Endodermal cell (in vitro differentiated cells): Measurements from ENCODE around the gene PRKCQ. TPM values are rescaled to one million over a fixed set of nuclear protein-coding genes. Genes with fewer than 3 reads are reported as not detected.

Experiments
- DNase-seq: peaks from one replicate; pipeline ENCODE4 v3.0.0-alpha.2; 2017
- H3K27ac ChIP-seq: 2 replicates; pipeline ENCODE4 v1.5.1; 2013; ENCODE audit warnings: mild to moderate bottlenecking, low read depth, low read length, moderate library complexity
- H3K27me3 ChIP-seq: 2 replicates; pipeline ENCODE4 v1.6.1; 2013; ENCODE audit warnings: mild to moderate bottlenecking, low read length, moderate library complexity; ENCODE audit not compliant: insufficient read depth, control insufficient read depth, poor library complexity, severe bottlenecking
- H3K36me3 ChIP-seq: 2 replicates; pipeline ENCODE4 v1.7.0; 2013; ENCODE audit warnings: mild to moderate bottlenecking, low read length, moderate library complexity; ENCODE audit not compliant: control insufficient read depth, insufficient read depth
- H3K4me1 ChIP-seq: one replicate; pipeline ENCODE4 v1.7.0; 2013; ENCODE audit warnings: low read length; ENCODE audit not compliant: control insufficient read depth, insufficient read depth
- H3K4me3 ChIP-seq: 2 replicates; pipeline ENCODE4 v1.5.1; 2013; ENCODE audit warnings: mild to moderate bottlenecking, low read length, moderate library complexity
- H3K9ac ChIP-seq: 2 replicates; pipeline ENCODE4 v1.6.1; 2013; ENCODE audit warnings: mild to moderate bottlenecking, low read length, moderate library complexity; ENCODE audit not compliant: poor library complexity, severe bottlenecking; ENCODE audit errors: extremely low read depth
- H3K9me3 ChIP-seq: 2 replicates; pipeline ENCODE4 v1.6.1; 2013; ENCODE audit warnings: mild to moderate bottlenecking, low read length, moderate library complexity; ENCODE audit not compliant: control insufficient read depth
- H3K27ac Mint-ChIP-seq: 2 replicates; pipeline ENCODE4 v1.8.0; 2020; ENCODE audit warnings: mixed read lengths
- H3K27me3 Mint-ChIP-seq: 2 replicates; pipeline ENCODE4 v1.8.0; 2021; ENCODE audit warnings: mild to moderate bottlenecking, mixed read lengths; ENCODE audit not compliant: insufficient read depth
- H3K36me3 Mint-ChIP-seq: 2 replicates; pipeline ENCODE4 v1.8.0; 2020; ENCODE audit warnings: low read depth, mixed read lengths
- H3K4me1 Mint-ChIP-seq: 2 replicates; pipeline ENCODE4 v1.8.0; 2020; ENCODE audit warnings: mixed read lengths
- H3K4me3 Mint-ChIP-seq: 2 replicates; pipeline ENCODE4 v1.8.0; 2020; ENCODE audit warnings: mild to moderate bottlenecking, moderate library complexity, mixed read lengths
- H3K9me3 Mint-ChIP-seq: 2 replicates; pipeline ENCODE4 v1.8.0; 2020; ENCODE audit warnings: mild to moderate bottlenecking, mixed read lengths
- CTCF ChIP-seq: fragments of 200-600 bp; sonication (generic); conservative IDR thresholded peaks from 2 replicates; pipeline ENCODE4 v1.5.0; 2021; ENCODE audit warnings: antibody characterized with exemption, mild to moderate bottlenecking
- WGBS, 2 experiments: methylation state at CpG; one replicate each; pipeline versions ENCODE4 v1.1.5 to v1.1.7; 2013; ENCODE audit warnings: missing lambda C conversion rate in 2 of 2, mixed read lengths in 1 of 2; ENCODE audit not compliant: insufficient coverage in 1 of 2, insufficient read length in 1 of 2; 5-methylcytosine and 5-hydroxymethylcytosine counted together
- total RNA-seq, 2 donors: library from RNA; stranded (reverse); fragmentation: NEBNext Ultra II Directional in 1 of 2; extraction: Animal tissue kit (Norgen Biotek cat#: 25700) in 1 of 2; gene quantifications; 2 replicates in 1 of 2; 3 replicates in 1 of 2; pipeline ENCODE4 v1.2.1, GENCODE V29; 2021

Gene PRKCQ
- total RNA-seq, 2 donors from 2014 or later, result 24.3 to 29.1 TPM

GRCh38 chr10:6600224-6600987 lies 20.3 kb upstream of the PRKCQ start:
- Histone ChIP-seq H3K27ac (no peak overlapping the region), H3K36me3 (no peaks in the 10 kb centered on the region), H3K27me3 (no peaks in the 10 kb centered on the region), H3K9me3 (peaks cover 8% of the 10 kb centered on the region), H3K4me3 (no peak overlapping the region), H3K9ac (no peak overlapping the region), H3K4me1 (peaks cover 13% of the 10 kb centered on the region)
- Mint-ChIP-seq H3K27me3 (no peaks in the 10 kb centered on the region), H3K36me3 (peaks cover 2% of the 10 kb centered on the region), H3K4me1 (peaks cover 17% of the 10 kb centered on the region), H3K9me3 (peaks cover 4% of the 10 kb centered on the region), H3K4me3 (no peak overlapping the region), H3K27ac (no peak overlapping the region)
- no peak for TF ChIP-seq CTCF
- WGBS, 2 experiments, result 91 to 94% methylated on average over 7 of the region's 7 CpGs
- no peak for DNase-seq

GRCh38 chr10:6598679-6599078 lies 18.6 kb upstream of the PRKCQ start:
- no peaks in the 10 kb centered on the region for H3K36me3 ChIP-seq
- H3K4me1 Mint-ChIP-seq, result peaks cover 12% of the 10 kb centered on the region
- no peak overlapping the region for H3K4me3 Mint-ChIP-seq
- whole genome bisulfite sequencing, 2 experiments, result 86% methylated on average over 1 of the region's 1 CpG; no CpG with 5 or more reads in 1 of the 2 experiments
- H3K27ac ChIP-seq, result no peak overlapping the region
- H3K9me3 Mint-ChIP-seq, result peaks cover 2% of the 10 kb centered on the region
- no peak overlapping the region for H3K9ac ChIP-seq
- no peak for TF ChIP-seq CTCF
- no peaks in the 10 kb centered on the region for H3K27me3 ChIP-seq
- H3K9me3 ChIP-seq, result peaks cover 8% of the 10 kb centered on the region
- H3K36me3 Mint-ChIP-seq, result no peaks in the 10 kb centered on the region
- H3K4me1 ChIP-seq, result peaks cover 9% of the 10 kb centered on the region
- H3K27ac Mint-ChIP-seq, result no peak overlapping the region
- no peak for DNase-seq
- no peak overlapping the region for H3K4me3 ChIP-seq
- no peaks in the 10 kb centered on the region for H3K27me3 Mint-ChIP-seq

GRCh38 chr10:6597478-6597877 lies 17.4 kb upstream of the PRKCQ start:
- no peaks in the 10 kb centered on the region for H3K27me3 ChIP-seq
- H3K27me3 Mint-ChIP-seq, result no peaks in the 10 kb centered on the region
- H3K36me3 Mint-ChIP-seq, result no peaks in the 10 kb centered on the region
- no peak for DNase-seq
- peaks cover 8% of the 10 kb centered on the region for H3K9me3 ChIP-seq
- 92 to 100% methylated on average over 1 to 4 of the region's 5 CpGs for WGBS, 2 experiments
- no peak overlapping the region for H3K4me3 ChIP-seq
- H3K27ac Mint-ChIP-seq, result no peak overlapping the region
- H3K4me1 Mint-ChIP-seq, result peaks cover 5% of the 10 kb centered on the region
- peaks cover 2% of the 10 kb centered on the region for H3K9me3 Mint-ChIP-seq
- H3K27ac ChIP-seq, result no peak overlapping the region
- H3K36me3 ChIP-seq, result no peaks in the 10 kb centered on the region
- TF ChIP-seq CTCF, result no peak
- H3K9ac ChIP-seq, result no peak overlapping the region
- peaks cover 4% of the 10 kb centered on the region for H3K4me1 ChIP-seq
- no peak overlapping the region for H3K4me3 Mint-ChIP-seq
